GM12891 (cell line): ENCODE results near the gene C20orf144.

Experiments
- PAX5 ChIP-seq: IDR thresholded peaks from 2 replicates; pipeline ENCODE4 v1.6.1; 2011; ENCODE audit warnings: low read length, moderate library complexity, mild to moderate bottlenecking; ENCODE audit not compliant: insufficient read depth, severe bottlenecking
- POLR2A ChIP-seq: IDR thresholded peaks from 2 replicates; pipeline ENCODE4 v1.6.1; 2011; ENCODE audit warnings: low read depth, low read length, control low read depth
- POLR2AphosphoS5 ChIP-seq: IDR thresholded peaks from 2 replicates; pipeline ENCODE4 v1.6.1; 2011; ENCODE audit warnings: low read depth, low read length, control low read depth
- POU2F2 ChIP-seq: IDR thresholded peaks from 2 replicates; pipeline ENCODE4 v1.6.1; 2011; ENCODE audit warnings: low read depth, mild to moderate bottlenecking, control low read depth, low read length, moderate library complexity
- SPI1 ChIP-seq: IDR thresholded peaks from 2 replicates; pipeline ENCODE4 v1.6.1; 2011; ENCODE audit warnings: low read depth, low read length, control low read depth
- TAF1 ChIP-seq: IDR thresholded peaks from 2 replicates; pipeline ENCODE4 v1.6.1; 2011; ENCODE audit warnings: low read depth, low read length, control low read depth

DNA sequence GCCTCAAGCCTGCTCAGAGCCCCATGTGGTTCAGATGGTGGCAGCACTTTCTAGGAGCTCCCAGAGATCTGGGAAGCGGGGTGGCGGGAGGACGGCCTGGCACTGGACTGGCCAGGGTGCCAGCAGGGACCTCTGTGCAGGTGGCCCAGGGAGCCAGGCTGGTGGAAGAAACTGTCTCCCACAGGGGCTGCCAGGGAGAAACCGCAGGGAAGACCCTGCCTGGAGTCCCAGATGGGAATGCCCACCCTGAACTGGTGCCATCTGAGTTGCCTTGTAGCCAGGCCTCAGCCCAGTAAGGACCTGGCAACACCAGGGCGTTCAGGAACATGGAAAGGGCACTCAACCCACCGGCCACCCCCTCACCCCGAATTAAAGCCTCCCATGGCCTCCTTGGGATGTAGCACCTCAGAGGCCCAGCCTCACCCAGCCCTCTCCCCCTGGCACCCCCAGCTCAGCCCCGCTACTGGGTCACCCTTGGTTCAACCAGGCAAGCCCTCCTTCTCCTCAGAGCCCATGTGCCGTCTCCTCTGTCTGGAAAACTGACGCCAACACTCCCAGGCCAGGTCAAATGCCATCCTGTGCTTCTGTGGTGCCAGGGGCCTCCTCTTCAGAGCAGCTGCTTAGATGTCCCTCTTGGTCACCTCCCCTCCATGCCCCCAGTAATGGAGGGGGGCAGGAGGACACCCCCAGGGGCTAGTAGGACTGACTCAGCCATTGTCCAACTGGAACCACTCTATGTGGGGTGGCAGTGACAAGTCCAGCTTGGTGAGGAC is 5.9 kb upstream of the C20orf144 start:
- TF ChIP-seq POLR2A (no peak), POLR2AphosphoS5 (no peak), PAX5 (no peak), POU2F2 (no peak), TAF1 (no peak), SPI1 (no peak)
